Neuronal stem cell (in vitro differentiated cells): ENCODE results near the gene HTRA3.

Source experiments
- DNase-seq: peaks from one replicate; pipeline ENCODE4 v3.0.0-alpha.2; 2013; ENCODE audit warnings: low spot score
- H2AFZ ChIP-seq: one replicate; pipeline ENCODE4 v1.6.1; 2013; ENCODE audit warnings: mild to moderate bottlenecking, low read length, inconsistent platforms
- H2AK5ac ChIP-seq: 2 replicates; pipeline ENCODE4 v1.6.1; 2013; ENCODE audit warnings: low read depth, mild to moderate bottlenecking, inconsistent platforms, low read length, moderate library complexity, mixed read lengths
- H2BK120ac ChIP-seq: 2 replicates; pipeline ENCODE4 v1.6.1; 2013; ENCODE audit warnings: low read depth, mild to moderate bottlenecking, inconsistent platforms, low read length, moderate library complexity, mixed read lengths
- H2BK12ac ChIP-seq: one replicate; pipeline ENCODE4 v1.6.1; 2013; ENCODE audit warnings: low read length, inconsistent platforms
- H2BK15ac ChIP-seq: 2 replicates; pipeline ENCODE4 v1.6.1; 2013; ENCODE audit warnings: mild to moderate bottlenecking, low read length, inconsistent platforms, mixed read lengths
- H2BK5ac ChIP-seq: one replicate; pipeline ENCODE4 v1.6.1; 2013; ENCODE audit warnings: inconsistent platforms, mild to moderate bottlenecking, low read length, moderate library complexity
- H3K14ac ChIP-seq: one replicate; pipeline ENCODE4 v1.6.1; 2013; ENCODE audit warnings: low read length, inconsistent platforms
- H3K18ac ChIP-seq: 2 replicates; pipeline ENCODE4 v1.6.1; 2013; ENCODE audit warnings: low read length, inconsistent platforms
- H3K23ac ChIP-seq: 2 replicates; pipeline ENCODE4 v1.6.1; 2013; ENCODE audit warnings: low read depth, mild to moderate bottlenecking, mixed read lengths, low read length, inconsistent platforms; ENCODE audit not compliant: poor library complexity
- H3K27ac ChIP-seq: replicated peaks from 3 replicates; pipeline ENCODE4 v1.5.1; 2013; ENCODE audit warnings: low read length, inconsistent platforms
- H3K27me3 ChIP-seq, 3 experiments: 2 replicates each; pipeline ENCODE4 v1.6.1; 2013; ENCODE audit warnings: low read length in 3 of 3, mild to moderate bottlenecking in 2 of 3, inconsistent platforms in 1 of 3, low read depth in 1 of 3, mixed read lengths in 1 of 3, moderate library complexity in 1 of 3; ENCODE audit not compliant: control insufficient read depth in 3 of 3, insufficient read depth in 3 of 3
- H3K36me3 ChIP-seq, 2 donors: replicated peaks in 1 of 2; 2 replicates each; pipeline ENCODE4 v1.6.1; 2013; ENCODE audit warnings: low read length in 2 of 2; ENCODE audit not compliant: control insufficient read depth in 2 of 2, insufficient read depth in 2 of 2
- H3K4ac ChIP-seq: 2 replicates; pipeline ENCODE4 v1.6.1; 2013; ENCODE audit warnings: inconsistent platforms, mild to moderate bottlenecking, low read length, moderate library complexity
- H3K4me1 ChIP-seq, 2 donors: 1 replicate in 1 of 2; 2 replicates in 1 of 2; pipeline ENCODE4 v1.6.1; 2013; ENCODE audit warnings: low read length in 2 of 2, low read depth in 1 of 2; ENCODE audit not compliant: control insufficient read depth in 2 of 2, insufficient read depth in 1 of 2
- H3K4me2 ChIP-seq: one replicate; pipeline ENCODE4 v1.6.1; 2013; ENCODE audit warnings: mild to moderate bottlenecking, low read length, inconsistent platforms; ENCODE audit not compliant: insufficient read depth, poor library complexity, severe bottlenecking
- H3K4me3 ChIP-seq, 2 donors: 2 replicates each; pipeline ENCODE4 v1.5.1; 2013; ENCODE audit warnings: low read length in 2 of 2, mild to moderate bottlenecking in 2 of 2, inconsistent platforms in 1 of 2, moderate library complexity in 1 of 2
- H3K79me1 ChIP-seq: one replicate; pipeline ENCODE4 v1.6.1; 2013; ENCODE audit warnings: low read depth, mild to moderate bottlenecking, inconsistent platforms, low read length, moderate library complexity
- H3K9ac ChIP-seq: one replicate; pipeline ENCODE4 v1.6.1; 2013; ENCODE audit warnings: mild to moderate bottlenecking, low read depth, low read length, inconsistent platforms; ENCODE audit not compliant: poor library complexity
- H3K9me3 ChIP-seq, 2 donors: replicated peaks in 1 of 2; 2 replicates each; pipeline versions ENCODE3 to v1.6.1; 2013; ENCODE audit warnings: low read length in 2 of 2, mild to moderate bottlenecking in 2 of 2, inconsistent platforms in 1 of 2, low read depth in 1 of 2, mixed read lengths in 1 of 2, moderate library complexity in 1 of 2; ENCODE audit not compliant: control insufficient read depth in 2 of 2, insufficient read depth in 1 of 2
- H4K8ac ChIP-seq: one replicate; pipeline ENCODE4 v1.6.1; 2013; ENCODE audit warnings: low read depth, mild to moderate bottlenecking, inconsistent platforms, low read length, moderate library complexity
- H4K91ac ChIP-seq: one replicate; pipeline ENCODE4 v1.6.1; 2013; ENCODE audit warnings: low read length, low read depth, mild to moderate bottlenecking, inconsistent platforms; ENCODE audit not compliant: poor library complexity
- WGBS, 2 donors: extraction: QIAGEN DNeasy Blood & Tissue Kit; methylation state at CpG; one replicate each; pipeline ENCODE4 v1.1.7; 2013; ENCODE audit warnings: missing lambda C conversion rate in 2 of 2, mixed read lengths in 1 of 2; ENCODE audit not compliant: insufficient read length in 2 of 2, insufficient replicate concordance in 1 of 2; ENCODE audit errors: extremely low coverage in 2 of 2; 5-methylcytosine and 5-hydroxymethylcytosine counted together

The HTRA3 gene

GRCh38 chr4:8258552-8259212, 10.9 kb upstream of the HTRA3 start:
- Histone ChIP-seq H3K36me3 (no peaks in the 10 kb centered on the region), H2BK5ac (no peak overlapping the region), H2BK12ac (no peak overlapping the region), H3K14ac (no peak overlapping the region), H3K79me1 (no peaks in the 10 kb centered on the region), H4K91ac (no peak overlapping the region), H2AFZ (no peak overlapping the region), H3K27ac (no peak overlapping the region), H3K9ac (no peak overlapping the region), H2AK5ac (no peak overlapping the region), H3K9me3 (no peaks in the 10 kb centered on the region), H3K4me2 (no peak overlapping the region), H3K4me1 (peaks cover 6 to 7% of the 10 kb centered on the region in 2 donors), H3K23ac (no peak overlapping the region), H3K4ac (no peak overlapping the region), H2BK15ac (no peak overlapping the region), H3K27me3 (peaks cover 0 to 18% (median 0%) of the 10 kb centered on the region in 3 experiments), H4K8ac (no peak overlapping the region), H2BK120ac (no peak overlapping the region), H3K18ac (no peak overlapping the region), H3K4me3 (peak overlapping the region in 1 of 2 donors; percentile 10)
- no peak for DNase-seq
- no CpG with 5 or more reads among the region's 13 CpGs for WGBS, 2 donors

GRCh38 chr4:8259743-8260430, 9.7 kb upstream of the HTRA3 start:
- no peak overlapping the region for H2BK5ac ChIP-seq
- DNase-seq: no peak
- H3K4me1 ChIP-seq: peaks cover 6 to 7% of the 10 kb centered on the region in 2 donors
- no peaks in the 10 kb centered on the region for H3K9me3 ChIP-seq
- no CpG with 5 or more reads among the region's 11 CpGs for WGBS, 2 donors
- no peak overlapping the region for H3K18ac ChIP-seq
- H4K8ac ChIP-seq: no peak overlapping the region
- peaks cover 0 to 25% (median 0%) of the 10 kb centered on the region in 3 experiments for H3K27me3 ChIP-seq
- H3K36me3 ChIP-seq: no peaks in the 10 kb centered on the region
- no peak overlapping the region for H4K91ac ChIP-seq
- no peaks in the 10 kb centered on the region for H3K79me1 ChIP-seq
- no peak overlapping the region for H3K4ac ChIP-seq
- H2AK5ac ChIP-seq: no peak overlapping the region
- H3K9ac ChIP-seq: no peak overlapping the region
- H3K14ac ChIP-seq: peak overlapping the region; percentile 3
- no peak overlapping the region for H3K27ac ChIP-seq
- H2AFZ ChIP-seq: no peak overlapping the region
- no peak overlapping the region for H3K23ac ChIP-seq
- H2BK12ac ChIP-seq: no peak overlapping the region
- no peak overlapping the region for H3K4me3 ChIP-seq
- H3K4me2 ChIP-seq: no peak overlapping the region
- no peak overlapping the region for H2BK15ac ChIP-seq
- H2BK120ac ChIP-seq: no peak overlapping the region

GRCh38 chr4:8260656-8261111, 8.9 kb upstream of the HTRA3 start:
- H2BK5ac ChIP-seq: no peak overlapping the region
- no peaks in the 10 kb centered on the region for H3K9me3 ChIP-seq
- no peaks in the 10 kb centered on the region for H3K36me3 ChIP-seq
- H3K27ac ChIP-seq: no peak overlapping the region
- H3K79me1 ChIP-seq: no peaks in the 10 kb centered on the region
- no peak overlapping the region for H3K23ac ChIP-seq
- H3K9ac ChIP-seq: peak overlapping the region; percentile 13
- H3K14ac ChIP-seq: no peak overlapping the region
- peaks cover 6 to 7% of the 10 kb centered on the region in 2 donors for H3K4me1 ChIP-seq
- peak overlapping the region; percentile 33 for H2AK5ac ChIP-seq
- H2AFZ ChIP-seq: no peak overlapping the region
- no peak for DNase-seq
- no peak overlapping the region for H2BK12ac ChIP-seq
- no peak overlapping the region for H4K91ac ChIP-seq
- no peak overlapping the region for H2BK15ac ChIP-seq
- no peak overlapping the region for H3K4ac ChIP-seq
- H3K4me3 ChIP-seq: no peak overlapping the region
- WGBS, 2 donors: no CpG with 5 or more reads among the region's 13 CpGs
- peaks cover 0 to 32% (median 0%) of the 10 kb centered on the region in 3 experiments for H3K27me3 ChIP-seq
- no peak overlapping the region for H4K8ac ChIP-seq
- H3K4me2 ChIP-seq: no peak overlapping the region
- H2BK120ac ChIP-seq: no peak overlapping the region
- peak overlapping the region; percentile 82 for H3K18ac ChIP-seq

GRCh38 chr4:8261851-8262535, 7.6 kb upstream of the HTRA3 start:
- Histone ChIP-seq H3K27me3 (peaks cover 0 to 39% (median 0%) of the 10 kb centered on the region in 3 experiments), H3K36me3 (no peaks in the 10 kb centered on the region), H3K14ac (no peak overlapping the region), H3K4ac (peak overlapping the region; percentile 68), H4K8ac (peak overlapping the region; percentile 76), H3K9ac (no peak overlapping the region), H2AK5ac (peak overlapping the region; percentile 89), H3K9me3 (no peaks in the 10 kb centered on the region), H3K4me1 (peaks cover 6 to 7% of the 10 kb centered on the region in 2 donors), H2BK15ac (peak overlapping the region; percentile 71), H4K91ac (peak overlapping the region; percentile 50), H2BK120ac (no peak overlapping the region), H3K4me2 (no peak overlapping the region), H3K4me3 (no peak overlapping the region), H3K18ac (peak overlapping the region; percentile 70), H2AFZ (no peak overlapping the region), H2BK12ac (no peak overlapping the region), H3K27ac (no peak overlapping the region), H2BK5ac (no peak overlapping the region), H3K79me1 (no peaks in the 10 kb centered on the region), H3K23ac (no peak overlapping the region)
- WGBS, 2 donors: no CpG with 5 or more reads among the region's 25 CpGs
- no peak for DNase-seq
